Measurements from ENCODE around the gene URGCP. TPM values are rescaled to one million over a fixed set of nuclear protein-coding genes. Genes with fewer than 3 reads are reported as not detected.

Gene URGCP
- 10 to 100 TPM; 13.5 to 24.0 (median 21.2) TPM for polyA plus RNA-seq (ENCODE audit: low read depth in 6 of 6)

GRCh38 chr7:43906331-43907010 lies at the start of gene URGCP:
Gene URGCP, minus strand, starts transcription at chr7:43906596. Its CDS starts 21 bp downstream, at chr7:43906575.
- Mint-ChIP-seq H3K9me3 (no peaks in the 10 kb centered on the region), H3K4me1 (peaks cover 17 to 29% (median 29%) of the 10 kb centered on the region in 3 donors), H3K27me3 (no peaks in the 10 kb centered on the region), H3K36me3 (no peaks in the 10 kb centered on the region), H3K27ac (peak within 1 kb of the TSS; percentile 81 to 97 (median 88)), H3K4me3 (peak within 1 kb of the TSS; percentile 91 to 97 (median 95))
- ATAC-seq (ENCODE audit: low read depth in 2 of 2) (peak; percentile 91 to 93), DNase-seq (peak; percentile 44)

GRCh38 chr7:43956027-43956426 lies 49.6 kb upstream of the URGCP start:
- no peak for DNase-seq
- Mint-ChIP-seq H3K4me1 (peaks cover 0 to 6% (median 4%) of the 10 kb centered on the region in 3 donors), H3K9me3 (peaks cover 0 to 8% (median 0%) of the 10 kb centered on the region in 7 donors), H3K36me3 (peaks cover 15 to 19% of the 10 kb centered on the region in 2 donors), H3K27ac (peak overlapping the region in 1 of 6 donors; percentile 50), H3K27me3 (no peaks in the 10 kb centered on the region), H3K4me3 (no peak overlapping the region)
- no peak for ATAC-seq (ENCODE audit: low read depth in 2 of 2)

- no peak overlapping the region for H3K4me3 Mint-ChIP-seq
- peaks cover 0 to 6% (median 4%) of the 10 kb centered on the region in 3 donors for H3K4me1 Mint-ChIP-seq
- DNase-seq (no peak), ATAC-seq (ENCODE audit: low read depth in 2 of 2) (no peak)
- peak overlapping the region in 1 of 6 donors; percentile 79 for H3K27ac Mint-ChIP-seq
- peaks cover 0 to 6% (median 0%) of the 10 kb centered on the region in 7 donors for H3K9me3 Mint-ChIP-seq
- peaks cover 19 to 24% of the 10 kb centered on the region in 2 donors for H3K36me3 Mint-ChIP-seq
- H3K27me3 Mint-ChIP-seq, result no peaks in the 10 kb centered on the region
Observed at GRCh38 chr7:43954524-43955228, 48.3 kb upstream of the URGCP start.

GRCh38 chr7:43953071-43953470 lies 46.7 kb upstream of the URGCP start:
- Mint-ChIP-seq H3K27me3 (no peaks in the 10 kb centered on the region), H3K27ac (peak overlapping the region in 2 of 6 donors; percentile 16 to 32), H3K4me3 (no peak overlapping the region), H3K36me3 (peaks cover 19 to 24% of the 10 kb centered on the region in 2 donors), H3K9me3 (no peaks in the 10 kb centered on the region), H3K4me1 (peaks cover 0 to 6% (median 4%) of the 10 kb centered on the region in 3 donors)
- ATAC-seq (ENCODE audit: low read depth in 2 of 2) (no peak), DNase-seq (no peak)

- Mint-ChIP-seq H3K27ac (no peak overlapping the region), H3K27me3 (no peaks in the 10 kb centered on the region), H3K4me3 (no peak overlapping the region), H3K4me1 (peaks cover 0 to 6% (median 4%) of the 10 kb centered on the region in 3 donors), H3K36me3 (peaks cover 19 to 24% of the 10 kb centered on the region in 2 donors), H3K9me3 (no peaks in the 10 kb centered on the region)
- ATAC-seq (ENCODE audit: low read depth in 2 of 2), result no peak
- DNase-seq, result no peak
Observed at GRCh38 chr7:43952028-43952427, 45.6 kb upstream of the URGCP start.

- H3K27ac Mint-ChIP-seq, result no peak overlapping the region
- H3K4me3 Mint-ChIP-seq, result no peak overlapping the region
- H3K36me3 Mint-ChIP-seq, result peaks cover 0 to 9% of the 10 kb centered on the region in 2 donors
Observed at GRCh38 chr7:43944286-43944685, 37.9 kb upstream of the URGCP start.

GRCh38 chr7:43943417-43944187 lies 37.2 kb upstream of the URGCP start:
- no peaks in the 10 kb centered on the region for H3K9me3 Mint-ChIP-seq
- H3K4me1 Mint-ChIP-seq, result no peaks in the 10 kb centered on the region
- no peak overlapping the region for H3K27ac Mint-ChIP-seq

More at GRCh38 chr7:43944286-43944685, 37.9 kb upstream of the URGCP start:
- H3K4me1 Mint-ChIP-seq, result no peaks in the 10 kb centered on the region
- no peaks in the 10 kb centered on the region for H3K27me3 Mint-ChIP-seq
- no peak for DNase-seq
- no peaks in the 10 kb centered on the region for H3K9me3 Mint-ChIP-seq
- no peak for ATAC-seq (ENCODE audit: low read depth in 2 of 2)

GRCh38 chr7:43942997-43943396 lies 36.6 kb upstream of the URGCP start:
- Mint-ChIP-seq H3K27ac (peak overlapping the region in 2 of 6 donors; percentile 17 to 24), H3K27me3 (no peaks in the 10 kb centered on the region), H3K4me3 (no peak overlapping the region), H3K36me3 (peaks cover 0 to 9% of the 10 kb centered on the region in 2 donors), H3K4me1 (no peaks in the 10 kb centered on the region), H3K9me3 (no peaks in the 10 kb centered on the region)
- ATAC-seq (ENCODE audit: low read depth in 2 of 2), result no peak
- DNase-seq, result no peak

More at GRCh38 chr7:43943417-43944187, 37.2 kb upstream of the URGCP start:
- DNase-seq (no peak), ATAC-seq (ENCODE audit: low read depth in 2 of 2) (no peak)
- no peaks in the 10 kb centered on the region for H3K27me3 Mint-ChIP-seq
- peak overlapping the region in 1 of 8 donors; percentile 21 for H3K4me3 Mint-ChIP-seq
- H3K36me3 Mint-ChIP-seq, result peaks cover 0 to 9% of the 10 kb centered on the region in 2 donors

- H3K27ac Mint-ChIP-seq, result peak overlapping the region in 1 of 6 donors; percentile 41
- ATAC-seq (ENCODE audit: low read depth in 2 of 2), result no peak
- H3K36me3 Mint-ChIP-seq, result peaks cover 0 to 9% of the 10 kb centered on the region in 2 donors
- DNase-seq, result no peak
- H3K9me3 Mint-ChIP-seq, result no peaks in the 10 kb centered on the region
- H3K4me1 Mint-ChIP-seq, result no peaks in the 10 kb centered on the region
- no peaks in the 10 kb centered on the region for H3K27me3 Mint-ChIP-seq
- H3K4me3 Mint-ChIP-seq, result no peak overlapping the region
Observed at GRCh38 chr7:43942250-43942649, 35.9 kb upstream of the URGCP start.

GRCh38 chr7:43938892-43939482 lies 32.6 kb upstream of the URGCP start:
- ATAC-seq (ENCODE audit: low read depth in 2 of 2), result no peak
- no peak for DNase-seq
- H3K4me3 Mint-ChIP-seq, result no peak overlapping the region

GRCh38 chr7:43937444-43937843 lies 31.0 kb upstream of the URGCP start:
- no peak for ATAC-seq (ENCODE audit: low read depth in 2 of 2)
- no peaks in the 10 kb centered on the region for H3K9me3 Mint-ChIP-seq
- H3K36me3 Mint-ChIP-seq, result peaks cover 0 to 9% of the 10 kb centered on the region in 2 donors
- H3K27ac Mint-ChIP-seq, result no peak overlapping the region
- no peak overlapping the region for H3K4me3 Mint-ChIP-seq
- no peak for DNase-seq
- no peaks in the 10 kb centered on the region for H3K4me1 Mint-ChIP-seq
- no peaks in the 10 kb centered on the region for H3K27me3 Mint-ChIP-seq

More at GRCh38 chr7:43938892-43939482, 32.6 kb upstream of the URGCP start:
- no peaks in the 10 kb centered on the region for H3K9me3 Mint-ChIP-seq
- peaks cover 0 to 9% of the 10 kb centered on the region in 2 donors for H3K36me3 Mint-ChIP-seq
- H3K27me3 Mint-ChIP-seq, result no peaks in the 10 kb centered on the region
- no peak overlapping the region for H3K27ac Mint-ChIP-seq
- H3K4me1 Mint-ChIP-seq, result no peaks in the 10 kb centered on the region

- Mint-ChIP-seq H3K4me3 (no peak overlapping the region), H3K36me3 (peaks cover 0 to 5% of the 10 kb centered on the region in 2 donors), H3K4me1 (peaks cover 0 to 4% (median 3%) of the 10 kb centered on the region in 3 donors), H3K27me3 (no peaks in the 10 kb centered on the region), H3K27ac (no peak overlapping the region), H3K9me3 (no peaks in the 10 kb centered on the region)
- no peak for ATAC-seq (ENCODE audit: low read depth in 2 of 2)
- no peak for DNase-seq
Observed at GRCh38 chr7:43933902-43934560, 27.6 kb upstream of the URGCP start.
